HG03159 (cell line): ENCODE measurements around the gene SCYL1.
"Not testable (repeated sequence)": the region's sequence is repeated elsewhere in the genome, so short reads cannot be mapped to it uniquely, and the experiment has no call there.

Experiments used
- ATAC-seq: cut with Tn5 transposase; IDR thresholded peaks from one replicate; pipeline ENCODE4 v1.9.1; 2021; ENCODE audit warnings: mild to moderate bottlenecking, moderate library complexity; ENCODE audit not compliant: unreplicated experiment

Gene SCYL1

GRCh38 chr11:65564879-65565559 lies 40.1 kb downstream of the SCYL1 start:
- ATAC-seq, result not testable (repeated sequence)

- no peak for ATAC-seq
Measured at GRCh38 chr11:65565624-65566453, 41.0 kb downstream of the SCYL1 start.

GRCh38 chr11:65569164-65569972 lies 44.5 kb downstream of the SCYL1 start:
- no peak for ATAC-seq

- ATAC-seq, result peak; percentile 55
Measured at GRCh38 chr11:65569973-65570918, 45.4 kb downstream of the SCYL1 start, which contains the start of gene ZNRD2. Gene ZNRD2 (plus strand): TSS chr11:65570477. CDS start chr11:65570492, 15 bp downstream.

GRCh38 chr11:65571420-65571819 lies 46.5 kb downstream of the SCYL1 start:
- ATAC-seq, result no peak

GRCh38 chr11:65571940-65572339 lies 47.1 kb downstream of the SCYL1 start:
- no peak for ATAC-seq

GRCh38 chr11:65572356-65573051 lies 47.6 kb downstream of the SCYL1 start, which contains the start of gene FAM89B:
Gene FAM89B (plus strand): TSS chr11:65572538. CDS start chr11:65572670, 132 bp downstream.
- no peak for ATAC-seq

GRCh38 chr11:65573391-65574079 lies 48.7 kb downstream of the SCYL1 start:
- ATAC-seq, result no peak

GRCh38 chr11:65574109-65574810 lies 49.4 kb downstream of the SCYL1 start:
- peak; percentile 37 for ATAC-seq

GRCh38 chr11:65574811-65575567 lies 50.1 kb downstream of the SCYL1 start:
- ATAC-seq, result no peak

GRCh38 chr11:65575568-65576231 lies 50.8 kb downstream of the SCYL1 start, which contains the start of gene EHBP1L1:
Gene EHBP1L1 (plus strand): TSS chr11:65576053. CDS start chr11:65576303, 250 bp downstream.
- ATAC-seq, result no peak

GRCh38 chr11:65576232-65576866 lies 51.5 kb downstream of the SCYL1 start:
- no peak for ATAC-seq

- ATAC-seq, result no peak
Measured at GRCh38 chr11:65576867-65577755, 52.2 kb downstream of the SCYL1 start.

- ATAC-seq, result no peak
Measured at GRCh38 chr11:65577756-65578109, 52.9 kb downstream of the SCYL1 start.

- ATAC-seq, result no peak
Measured at GRCh38 chr11:65578134-65578533, 53.3 kb downstream of the SCYL1 start.
